Measurements from ENCODE around the gene PRKCZ. TPM values are rescaled to one million over a fixed set of nuclear protein-coding genes. Genes with fewer than 3 reads are reported as not detected.

PRKCZ gene
- total and polyA plus RNA-seq, 9 of the 15 experiments (the other 6 are each of a cell fraction or from before 2014, with no cell fraction given) = 0.07 to 3.1 (median 1.3) TPM

DNA sequence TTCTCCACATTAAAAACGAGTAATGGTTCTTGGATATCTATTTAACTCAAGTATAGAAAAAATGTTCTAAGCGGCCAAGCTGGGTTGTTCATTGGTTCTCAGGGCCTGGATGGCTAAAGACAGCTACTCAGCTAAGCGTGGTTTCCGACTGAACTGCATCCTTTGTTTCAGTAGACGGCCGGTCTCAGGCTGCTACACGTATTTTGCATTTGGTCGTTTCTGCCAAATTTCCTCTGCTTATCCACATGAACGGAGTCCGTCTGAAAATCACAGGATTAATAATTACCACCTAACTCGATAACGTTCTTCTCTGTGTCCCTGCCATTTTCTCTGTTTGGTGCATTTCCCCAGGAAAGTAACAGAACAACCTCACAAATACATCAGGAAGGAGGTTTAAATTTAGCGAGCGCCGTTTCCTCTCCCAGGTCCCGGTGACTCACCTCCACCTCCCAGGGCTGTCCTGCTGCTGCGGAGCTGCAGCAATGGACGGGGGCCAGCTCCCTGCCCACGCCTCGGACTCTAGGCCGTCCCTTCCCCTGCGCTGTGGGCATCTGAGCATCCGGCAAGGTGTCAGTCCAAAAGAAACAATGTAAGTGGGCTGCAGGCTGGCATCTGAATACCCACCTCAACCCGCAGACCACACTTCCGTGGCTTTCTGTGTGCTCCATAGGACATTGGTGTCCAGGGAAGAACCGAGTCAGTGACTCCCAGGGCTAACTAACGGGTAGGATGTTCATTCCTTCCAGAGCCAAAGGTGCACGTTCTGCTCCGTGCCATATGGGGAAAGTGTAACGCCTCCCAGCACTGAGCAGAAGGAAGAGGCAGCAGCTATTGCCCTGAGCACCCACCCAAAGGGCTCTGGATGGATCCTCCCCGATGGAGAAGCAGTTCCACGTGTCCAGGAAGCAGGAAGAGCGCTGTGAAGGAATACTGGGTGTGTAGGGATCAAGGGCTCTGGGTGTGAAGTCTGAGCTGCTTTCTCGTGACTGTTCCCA lies 35.2 kb upstream of the PRKCZ start:
- Histone ChIP-seq H3K9me3 (replicated peaks; ENCODE audit: control insufficient read depth, insufficient read depth, low read depth, low read length) (no peaks in the 10 kb centered on the region), H3K79me2 (ENCODE audit: control insufficient read depth, insufficient read depth, low read length) (no peaks in the 10 kb centered on the region), H3K9ac (ENCODE audit: insufficient read depth in 1 of 2, low read depth in 2 of 2, low read length in 2 of 2) (no peak overlapping the region), H2AFZ (ENCODE audit: low read depth, low read length) (no peak overlapping the region), H3K27me3 (ENCODE audit: control insufficient read depth in 2 of 2, insufficient read depth in 2 of 2, low read length in 2 of 2) (peaks cover 71 to 92% of the 10 kb centered on the region in 2 experiments), H3K36me3 (ENCODE audit: control insufficient read depth, insufficient read depth, low read length) (no peaks in the 10 kb centered on the region), H3K9me1 (ENCODE audit: control insufficient read depth, insufficient read depth, low read length) (no peaks in the 10 kb centered on the region), H3K4me1 (replicated peaks in 1 of 2; ENCODE audit: control insufficient read depth in 2 of 2, insufficient read depth in 2 of 2, low read length in 2 of 2) (peaks cover 0 to 13% of the 10 kb centered on the region in 2 experiments; a peak in 1 of 5 replicates), H4K20me1 (replicated peaks; ENCODE audit: control insufficient read depth, insufficient read depth, low read length) (peaks cover 15% of the 10 kb centered on the region; the same call in 1 of the 2 replicates), H3K4me2 (ENCODE audit: insufficient read depth, low read length) (no peak overlapping the region), H3K4me3 (no peak overlapping the region), H3K27ac (ENCODE audit: extremely low read depth, low read depth, low read length) (no peak overlapping the region)
- CTCF ChIA-PET (ENCODE audit: low intra/inter-chr PET ratio) = no interaction called here
- FAIRE-seq (no peak), DNase-seq (ENCODE audit: extremely low read depth in 1 of 4, low spot score in 3 of 4) (no peak), ATAC-seq (no peak)
- in situ Hi-C loops (cut with MboI) (no loop called here), intact Hi-C loops (cut with micrococcal nuclease) (no loop called here)
- 1% methylated on average over 34 of the region's 34 CpGs for WGBS (ENCODE audit: insufficient coverage, low coverage, missing lambda C conversion rate)
- POLR2A ChIA-PET = interaction anchor here (0.7 to 1.7 kb wide), 3 partner anchors 9 to 31 kb away, joined by 3 to 5 read pairs (median 3); no protein-coding TSS in a partner anchor
- TF ChIP-seq TARDBP (IDR thresholded peaks at IDR 0.05) (no peak), ATF3 (IDR thresholded peaks at IDR 0.05) (peak; percentile 32), ATF3 (CRISPR knock-in tag; conservative IDR thresholded peaks at IDR 0.05) (no peak), SNIP1 (IDR thresholded peaks at IDR 0.05; ENCODE audit: low read depth) (no peak), CBX2 (IDR thresholded peaks at IDR 0.05; ENCODE audit: insufficient read depth, low read length, poor library complexity, severe bottlenecking) (peak; percentile 47), TBP (optimal IDR thresholded peaks at IDR 0.05; ENCODE audit: low read depth, low read length) (no peak), FOXJ2 (tag; IDR thresholded peaks at IDR 0.05) (no peak), RNF2 (IDR thresholded peaks at IDR 0.05) (0 out of 2 replicates have a peak, but pooled peaks have one; percentile 15), ZNF445 (CRISPR knock-in tag; IDR thresholded peaks at IDR 0.05; ENCODE audit: low read depth) (no peak), FOSL1 (tag; conservative IDR thresholded peaks at IDR 0.05) (0 out of 2 replicates have a peak, but pooled peaks have one; percentile 42), EGR1 (conservative IDR thresholded peaks at IDR 0.05) (peak; percentile 58), EZH2 (IDR thresholded peaks at IDR 0.05; ENCODE audit: borderline replicate concordance, low read depth, low read length) (peak; percentile 47; the same call in 1 of the 2 replicates)
- BruUV-seq (replicated peaks) = no TSS peak
